ENCODE data around the gene KANSL1.
A peak's percentile ranks its signal among the peaks of the same experiment; 100 is the strongest.

Gene KANSL1

GRCh38 chr17:46059486-46059885 is 133.7 kb downstream of the KANSL1 start:
- Histone ChIP-seq H2BK12ac (ENCODE audit: low read length in 2 of 2) (no peak overlapping the region), H4K91ac (ENCODE audit: low read length) (no peak overlapping the region), H3K14ac (ENCODE audit: low read length in 2 of 2) (no peak overlapping the region), H3K23ac (ENCODE audit: low read length in 2 of 2) (no peak overlapping the region), H3K9ac (ENCODE audit: low read length) (no peak overlapping the region), H3K27me3 (ENCODE audit: control insufficient read depth in 1 of 2, insufficient read depth in 1 of 2, low read length in 2 of 2) (no peaks in the 10 kb centered on the region), H2BK120ac (ENCODE audit: low read depth, low read length) (no peak overlapping the region), H3K79me1 (replicated peaks; ENCODE audit: low read length, poor library complexity, severe bottlenecking) (peaks cover 11% of the 10 kb centered on the region), H3K4ac (ENCODE audit: low read depth in 1 of 2, low read length in 2 of 2) (no peak overlapping the region), H3K4me3 (ENCODE audit: insufficient read depth in 1 of 2, low read depth in 1 of 2, low read length in 2 of 2) (no peak overlapping the region), H3K4me1 (ENCODE audit: control insufficient read depth, insufficient read depth, low read depth, low read length) (peaks cover 5% of the 10 kb centered on the region), H2BK15ac (ENCODE audit: low read depth, poor library complexity, severe bottlenecking) (no peak overlapping the region), H3K36me3 (ENCODE audit: control insufficient read depth in 1 of 2, insufficient read depth in 2 of 2, low read depth in 1 of 2, low read length in 2 of 2) (peaks cover 7 to 35% of the 10 kb centered on the region in 2 experiments), H3K4me2 (ENCODE audit: low read length, poor library complexity, severe bottlenecking) (no peak overlapping the region), H2AK5ac (ENCODE audit: low read length, severe bottlenecking) (no peak overlapping the region), H4K8ac (ENCODE audit: low read length) (no peak overlapping the region), H3K27ac (ENCODE audit: low read length, poor library complexity, severe bottlenecking) (peak overlapping the region; percentile 64), H2AFZ (ENCODE audit: low read depth, low read length) (no peak overlapping the region), H3K9me3 (ENCODE audit: control insufficient read depth, low read length) (no peaks in the 10 kb centered on the region), H2BK5ac (ENCODE audit: low read depth, low read length, poor library complexity, severe bottlenecking) (no peak overlapping the region), H3K18ac (ENCODE audit: low read depth in 1 of 2, low read length in 2 of 2) (no peak overlapping the region)
- no peak for DNase-seq
- WGBS = 98% methylated on average over 6 of the region's 6 CpGs

- Histone ChIP-seq H3K23ac (ENCODE audit: low read length in 2 of 2) (no peak overlapping the region), H3K4me2 (ENCODE audit: low read length, poor library complexity, severe bottlenecking) (no peak overlapping the region), H2BK120ac (ENCODE audit: low read depth, low read length) (no peak overlapping the region), H3K9ac (ENCODE audit: low read length) (no peak overlapping the region), H2AK5ac (ENCODE audit: low read length, severe bottlenecking) (no peak overlapping the region), H3K14ac (ENCODE audit: low read length in 2 of 2) (no peak overlapping the region), H2BK5ac (ENCODE audit: low read depth, low read length, poor library complexity, severe bottlenecking) (no peak overlapping the region), H3K9me3 (ENCODE audit: control insufficient read depth, low read length) (no peaks in the 10 kb centered on the region), H3K4ac (ENCODE audit: low read depth in 1 of 2, low read length in 2 of 2) (no peak overlapping the region), H3K79me1 (replicated peaks; ENCODE audit: low read length, poor library complexity, severe bottlenecking) (peaks cover 10% of the 10 kb centered on the region), H3K36me3 (ENCODE audit: control insufficient read depth in 1 of 2, insufficient read depth in 2 of 2, low read depth in 1 of 2, low read length in 2 of 2) (peaks cover 8 to 25% of the 10 kb centered on the region in 2 experiments), H3K4me3 (ENCODE audit: insufficient read depth in 1 of 2, low read depth in 1 of 2, low read length in 2 of 2) (no peak overlapping the region), H4K91ac (ENCODE audit: low read length) (no peak overlapping the region), H2AFZ (ENCODE audit: low read depth, low read length) (no peak overlapping the region), H3K27ac (ENCODE audit: low read length, poor library complexity, severe bottlenecking) (no peak overlapping the region), H3K4me1 (ENCODE audit: control insufficient read depth, insufficient read depth, low read depth, low read length) (peaks cover 4% of the 10 kb centered on the region), H2BK12ac (ENCODE audit: low read length in 2 of 2) (no peak overlapping the region), H2BK15ac (ENCODE audit: low read depth, poor library complexity, severe bottlenecking) (no peak overlapping the region), H4K8ac (ENCODE audit: low read length) (no peak overlapping the region), H3K18ac (ENCODE audit: low read depth in 1 of 2, low read length in 2 of 2) (no peak overlapping the region), H3K27me3 (ENCODE audit: control insufficient read depth in 1 of 2, insufficient read depth in 1 of 2, low read length in 2 of 2) (no peaks in the 10 kb centered on the region)
- 88% methylated on average over 4 of the region's 4 CpGs for WGBS
- DNase-seq = no peak
These were observed 135.9 kb downstream of the KANSL1 start for GRCh38 chr17:46057366-46057765.

GRCh38 chr17:46056800-46057304 is 136.4 kb downstream of the KANSL1 start:
- no peak overlapping the region for H3K4ac ChIP-seq (ENCODE audit: low read depth in 1 of 2, low read length in 2 of 2)
- peak; percentile 41 for DNase-seq
- no peak overlapping the region for H3K23ac ChIP-seq (ENCODE audit: low read length in 2 of 2)
- 66% methylated on average over 2 of the region's 4 CpGs for WGBS
- no peak overlapping the region for H3K4me2 ChIP-seq (ENCODE audit: low read length, poor library complexity, severe bottlenecking)
- H2BK12ac ChIP-seq (ENCODE audit: low read length in 2 of 2) = no peak overlapping the region
- H2AK5ac ChIP-seq (ENCODE audit: low read length, severe bottlenecking) = no peak overlapping the region
- no peak overlapping the region for H3K27ac ChIP-seq (ENCODE audit: low read length, poor library complexity, severe bottlenecking)
- no peak overlapping the region for H4K91ac ChIP-seq (ENCODE audit: low read length)
- H4K8ac ChIP-seq (ENCODE audit: low read length) = no peak overlapping the region
- no peak overlapping the region for H3K4me3 ChIP-seq (ENCODE audit: insufficient read depth in 1 of 2, low read depth in 1 of 2, low read length in 2 of 2)
- no peak overlapping the region for H3K18ac ChIP-seq (ENCODE audit: low read depth in 1 of 2, low read length in 2 of 2)
- no peak overlapping the region for H2BK5ac ChIP-seq (ENCODE audit: low read depth, low read length, poor library complexity, severe bottlenecking)
- no peaks in the 10 kb centered on the region for H3K27me3 ChIP-seq (ENCODE audit: control insufficient read depth in 1 of 2, insufficient read depth in 1 of 2, low read length in 2 of 2)
- H2BK120ac ChIP-seq (ENCODE audit: low read depth, low read length) = no peak overlapping the region
- H3K9me3 ChIP-seq (ENCODE audit: control insufficient read depth, low read length) = no peaks in the 10 kb centered on the region
- H2BK15ac ChIP-seq (ENCODE audit: low read depth, poor library complexity, severe bottlenecking) = no peak overlapping the region
- H3K9ac ChIP-seq (ENCODE audit: low read length) = no peak overlapping the region
- peaks cover 4% of the 10 kb centered on the region for H3K4me1 ChIP-seq (ENCODE audit: control insufficient read depth, insufficient read depth, low read depth, low read length)
- H3K36me3 ChIP-seq (ENCODE audit: control insufficient read depth in 1 of 2, insufficient read depth in 2 of 2, low read depth in 1 of 2, low read length in 2 of 2) = peaks cover 7 to 25% of the 10 kb centered on the region in 2 experiments
- H3K79me1 ChIP-seq (replicated peaks; ENCODE audit: low read length, poor library complexity, severe bottlenecking) = peaks cover 11% of the 10 kb centered on the region
- H2AFZ ChIP-seq (ENCODE audit: low read depth, low read length) = no peak overlapping the region
- no peak overlapping the region for H3K14ac ChIP-seq (ENCODE audit: low read length in 2 of 2)

DNA sequence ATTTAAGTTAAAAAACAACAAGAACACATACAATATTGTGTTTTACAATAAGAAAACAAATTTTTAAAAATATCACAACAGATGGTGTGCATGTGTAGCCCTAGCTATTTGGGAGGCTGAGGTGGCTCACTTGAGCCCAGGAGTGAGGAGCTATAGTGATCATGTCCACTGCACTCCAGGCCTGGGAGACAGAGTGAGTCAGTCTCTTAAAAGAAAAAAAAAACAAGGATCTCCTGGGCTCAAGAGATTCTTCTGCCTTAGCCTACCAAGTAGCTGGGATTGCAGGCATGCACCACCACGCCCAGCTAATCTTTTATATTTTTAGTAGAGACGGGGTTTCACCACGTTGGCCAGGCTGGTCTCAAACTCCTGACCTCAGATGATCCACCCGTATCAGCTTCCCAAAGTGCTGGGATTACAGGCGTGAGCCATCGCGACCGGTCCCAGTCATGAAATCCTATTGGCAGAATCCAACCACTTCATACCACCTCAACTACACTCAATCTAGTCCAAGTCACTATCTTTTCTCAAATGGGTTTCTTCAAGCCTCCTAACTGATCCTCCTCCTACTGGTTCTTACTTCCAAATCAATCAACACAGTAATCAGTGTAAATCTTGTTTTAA is 139.2 kb downstream of the KANSL1 start:
- H4K91ac ChIP-seq (ENCODE audit: low read length) = no peak overlapping the region
- H2BK5ac ChIP-seq (ENCODE audit: low read depth, low read length, poor library complexity, severe bottlenecking) = no peak overlapping the region
- peak; percentile 13 for DNase-seq
- no peak overlapping the region for H3K18ac ChIP-seq (ENCODE audit: low read depth in 1 of 2, low read length in 2 of 2)
- H2AK5ac ChIP-seq (ENCODE audit: low read length, severe bottlenecking) = no peak overlapping the region
- no peak overlapping the region for H3K4me3 ChIP-seq (ENCODE audit: insufficient read depth in 1 of 2, low read depth in 1 of 2, low read length in 2 of 2)
- no peaks in the 10 kb centered on the region for H3K9me3 ChIP-seq (ENCODE audit: control insufficient read depth, low read length)
- H2AFZ ChIP-seq (ENCODE audit: low read depth, low read length) = no peak overlapping the region
- H4K8ac ChIP-seq (ENCODE audit: low read length) = no peak overlapping the region
- no peak overlapping the region for H3K4ac ChIP-seq (ENCODE audit: low read depth in 1 of 2, low read length in 2 of 2)
- H3K79me1 ChIP-seq (replicated peaks; ENCODE audit: low read length, poor library complexity, severe bottlenecking) = peaks cover 12% of the 10 kb centered on the region
- no peak overlapping the region for H2BK15ac ChIP-seq (ENCODE audit: low read depth, poor library complexity, severe bottlenecking)
- no peak overlapping the region for H3K14ac ChIP-seq (ENCODE audit: low read length in 2 of 2)
- WGBS = 88% methylated on average over 8 of the region's 8 CpGs
- H2BK120ac ChIP-seq (ENCODE audit: low read depth, low read length) = no peak overlapping the region
- H3K4me2 ChIP-seq (ENCODE audit: low read length, poor library complexity, severe bottlenecking) = no peak overlapping the region
- H2BK12ac ChIP-seq (ENCODE audit: low read length in 2 of 2) = no peak overlapping the region
- no peak overlapping the region for H3K23ac ChIP-seq (ENCODE audit: low read length in 2 of 2)
- no peak overlapping the region for H3K27ac ChIP-seq (ENCODE audit: low read length, poor library complexity, severe bottlenecking)
- H3K27me3 ChIP-seq (ENCODE audit: control insufficient read depth in 1 of 2, insufficient read depth in 1 of 2, low read length in 2 of 2) = no peaks in the 10 kb centered on the region
- H3K9ac ChIP-seq (ENCODE audit: low read length) = no peak overlapping the region
- H3K36me3 ChIP-seq (ENCODE audit: control insufficient read depth in 1 of 2, insufficient read depth in 2 of 2, low read depth in 1 of 2, low read length in 2 of 2) = peaks cover 16 to 33% of the 10 kb centered on the region in 2 experiments
- peaks cover 2% of the 10 kb centered on the region for H3K4me1 ChIP-seq (ENCODE audit: control insufficient read depth, insufficient read depth, low read depth, low read length)

All from mesenchymal stem cell (in vitro differentiated cells and primary cell).